Measurements from ENCODE around the gene RHBDF2.

RHBDF2 gene

DNA sequence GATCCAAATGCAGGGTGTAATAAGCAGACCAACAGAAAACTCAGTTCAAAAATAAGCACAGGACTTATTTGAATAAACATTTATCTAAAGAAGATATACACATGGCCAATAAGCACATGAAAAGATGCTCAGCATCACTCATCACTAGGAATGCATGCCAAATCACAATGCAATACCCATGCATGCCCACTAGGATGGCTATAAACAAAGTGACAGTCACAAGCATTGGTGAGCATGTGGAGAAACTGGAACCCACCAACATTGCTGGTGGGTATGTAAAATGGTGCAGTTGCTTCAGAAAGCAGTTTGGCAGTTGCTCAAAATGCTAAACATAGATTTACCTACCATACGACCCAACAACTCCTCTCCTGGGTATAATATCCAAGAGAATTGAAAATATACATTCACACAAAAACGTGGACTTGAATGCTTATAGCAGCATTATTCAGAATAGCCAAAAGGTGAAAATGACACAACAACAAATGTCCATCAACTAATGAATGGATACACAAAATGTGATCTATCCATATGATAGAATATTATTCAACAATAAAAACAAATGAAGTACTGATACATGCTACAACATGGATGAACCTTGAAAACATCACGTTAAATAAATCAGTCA lies 68.4 kb downstream of the RHBDF2 start:
- DNase-seq: no peak

GRCh38 chr17:76432004-76432403 lies 69.2 kb downstream of the RHBDF2 start:
- no peak for DNase-seq

DNA sequence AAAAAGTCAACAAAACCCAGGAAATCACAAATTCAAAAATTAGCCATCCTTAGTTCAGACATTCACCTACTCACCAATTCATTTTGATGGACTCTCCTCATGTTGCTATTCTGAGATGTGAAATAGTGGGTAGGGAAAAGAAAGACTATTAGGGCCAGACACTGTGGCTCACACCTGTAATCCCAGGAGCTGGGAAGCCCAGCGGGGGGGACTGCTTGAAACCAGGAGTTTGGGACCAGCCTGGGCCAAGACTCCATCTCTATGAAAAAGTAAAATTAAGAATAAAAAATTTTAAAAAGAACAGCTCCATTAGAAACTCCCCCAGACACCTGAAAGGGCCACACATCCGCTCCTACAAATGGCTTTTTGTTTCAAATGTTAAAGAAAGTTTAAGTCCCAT lies 69.7 kb downstream of the RHBDF2 start:
- DNase-seq: no peak

DNA sequence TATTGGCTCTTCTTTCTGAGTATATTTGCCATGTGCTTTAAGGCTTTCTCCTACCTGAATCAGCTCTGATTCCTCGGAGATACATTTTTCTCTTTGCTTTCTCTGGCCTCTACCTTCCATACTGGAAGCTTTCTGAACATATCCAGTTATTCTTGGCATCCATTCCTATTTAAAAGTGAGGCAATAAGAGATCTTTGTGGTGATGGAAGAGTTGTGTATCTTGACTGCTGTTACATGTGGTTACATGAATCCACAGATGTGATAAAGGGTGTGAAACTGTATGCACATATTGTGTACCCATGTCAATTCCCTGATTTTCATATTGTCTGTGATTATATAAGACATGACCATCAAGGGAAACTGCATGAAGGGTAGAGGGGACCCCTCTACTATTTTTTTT lies 72.7 kb downstream of the RHBDF2 start:
- DNase-seq: no peak

GRCh38 chr17:76427501-76428231 lies 73.6 kb downstream of the RHBDF2 start:
- no peak for DNase-seq

GRCh38 chr17:76426853-76427252 lies 74.4 kb downstream of the RHBDF2 start:
- DNase-seq: no peak

DNA sequence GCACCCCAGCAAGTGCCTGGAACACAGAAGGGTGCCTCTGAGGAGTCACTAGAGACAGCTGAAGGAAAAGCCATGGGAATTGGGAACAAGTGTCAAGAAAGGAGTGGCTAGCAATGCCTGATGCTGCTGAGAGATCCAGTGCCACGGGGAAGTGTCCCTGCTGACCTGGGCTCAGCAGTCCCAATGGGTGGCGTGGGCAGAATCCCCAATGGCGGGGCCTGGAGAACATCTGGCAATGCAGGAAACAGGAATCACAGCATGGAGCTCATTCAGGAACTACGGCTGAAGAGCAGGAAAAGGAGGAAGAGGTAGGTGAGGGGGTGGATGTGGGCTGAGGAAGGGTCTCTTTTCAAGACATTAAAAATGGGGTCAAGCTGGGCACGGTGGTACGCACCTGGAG lies 78.4 kb downstream of the RHBDF2 start:
- DNase-seq: no peak

- DNase-seq: no peak
These were observed 78.8 kb downstream of the RHBDF2 start for GRCh38 chr17:76422406-76422805.

- no peak for DNase-seq
These were observed 80.2 kb downstream of the RHBDF2 start for GRCh38 chr17:76421044-76421407.
